Rectal smooth muscle tissue (tissue), 1 donor: ENCODE data around the gene RAB18.
"Not testable (repeated sequence)": the region's sequence is repeated elsewhere in the genome, so short reads cannot be mapped to it uniquely, and the experiment has no call there.

ENCODE experiments used
- H3K27ac ChIP-seq: one replicate; pipeline ENCODE4 v1.7.0; 2013; ENCODE audit warnings: low read depth, low read length, inconsistent platforms
- H3K27me3 ChIP-seq: one replicate; pipeline ENCODE4 v1.7.0; 2013; ENCODE audit warnings: low read length; ENCODE audit not compliant: control insufficient read depth, insufficient read depth
- H3K36me3 ChIP-seq: one replicate; pipeline ENCODE4 v1.7.0; 2013; ENCODE audit warnings: low read length; ENCODE audit not compliant: control insufficient read depth, insufficient read depth
- H3K4me1 ChIP-seq: one replicate; pipeline ENCODE4 v1.7.0; 2013; ENCODE audit warnings: low read length; ENCODE audit not compliant: control insufficient read depth, insufficient read depth
- H3K4me3 ChIP-seq: one replicate; pipeline ENCODE4 v1.7.0; 2013; ENCODE audit warnings: low read length
- H3K9ac ChIP-seq: one replicate; pipeline ENCODE4 v1.7.0; 2013; ENCODE audit warnings: low read length

The RAB18 gene

DNA sequence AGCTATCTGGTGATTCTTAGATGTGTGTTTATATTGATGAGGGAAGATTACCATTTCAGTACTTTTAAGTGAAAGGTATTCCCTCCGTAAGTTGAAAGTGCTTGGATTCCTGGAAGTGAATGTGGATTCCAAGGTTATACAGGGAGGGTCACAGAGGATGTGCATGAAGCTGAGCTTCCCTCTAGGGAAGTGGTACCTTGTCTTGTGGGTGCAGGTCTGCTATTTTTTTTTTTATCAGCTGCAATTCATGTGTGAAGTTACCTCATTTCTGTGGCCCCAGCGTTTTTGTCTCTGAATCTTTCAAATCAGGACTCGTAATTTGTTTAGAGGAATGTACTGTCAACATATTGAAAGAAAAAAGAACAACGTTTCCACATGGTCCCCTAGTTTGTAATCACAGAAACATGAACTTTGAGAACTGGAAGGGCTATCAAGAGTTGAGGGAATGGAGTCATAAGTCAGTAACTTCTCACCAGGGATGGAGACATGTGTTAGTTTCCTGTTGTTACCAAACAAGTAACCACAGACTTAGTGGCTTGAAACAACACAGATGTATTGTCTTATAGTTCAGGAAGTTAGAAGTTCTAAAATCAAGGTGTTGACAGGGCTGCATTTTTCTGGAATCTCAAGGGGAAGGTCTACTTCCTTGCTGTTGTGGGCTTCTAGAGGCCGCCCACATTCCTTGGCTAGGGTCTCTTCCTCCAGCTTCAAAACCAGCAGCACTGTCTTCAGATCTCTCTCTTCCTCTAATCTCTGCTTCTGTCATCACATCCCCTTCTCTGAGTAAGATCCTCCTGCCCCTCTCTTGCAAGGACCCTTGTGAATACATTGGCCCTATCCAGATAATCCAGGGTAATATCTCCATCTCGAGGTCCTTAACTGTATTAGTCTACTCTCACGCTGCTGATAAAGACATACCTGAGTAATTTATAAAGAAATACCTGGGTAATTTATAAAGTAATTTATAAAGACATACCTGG is 64.4 kb downstream of the RAB18 start:
- Histone ChIP-seq H3K36me3 (no peaks in the 10 kb centered on the region), H3K27ac (no peak overlapping the region), H3K4me1 (no peaks in the 10 kb centered on the region)

DNA sequence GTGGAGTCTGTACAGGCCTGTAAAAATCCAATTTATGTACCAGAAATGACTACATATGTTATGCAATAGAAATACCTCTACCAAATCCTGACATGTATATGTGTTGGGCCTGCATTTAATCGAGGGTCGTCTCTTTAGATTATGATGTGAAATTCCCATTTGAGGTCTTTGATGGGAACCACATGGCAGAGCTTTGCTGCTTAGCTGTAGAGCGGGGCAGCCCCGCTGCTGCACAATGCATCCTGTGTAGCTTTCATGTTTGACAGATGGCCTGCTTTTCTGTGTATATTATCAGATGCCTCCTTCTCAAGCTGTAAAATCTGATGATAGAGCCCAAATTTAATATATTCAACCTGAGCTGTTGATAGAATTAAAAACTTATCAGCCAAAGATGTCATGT is 65.8 kb downstream of the RAB18 start:
- Histone ChIP-seq H3K36me3 (no peaks in the 10 kb centered on the region), H3K4me3 (no peak overlapping the region), H3K27me3 (no peaks in the 10 kb centered on the region), H3K27ac (no peak overlapping the region), H3K9ac (no peak overlapping the region), H3K4me1 (no peaks in the 10 kb centered on the region)

More for the DNA sequence above, 64.4 kb downstream of the RAB18 start:
- H3K4me3 ChIP-seq, result no peak overlapping the region
- H3K9ac ChIP-seq, result no peak overlapping the region
- no peaks in the 10 kb centered on the region for H3K27me3 ChIP-seq

DNA sequence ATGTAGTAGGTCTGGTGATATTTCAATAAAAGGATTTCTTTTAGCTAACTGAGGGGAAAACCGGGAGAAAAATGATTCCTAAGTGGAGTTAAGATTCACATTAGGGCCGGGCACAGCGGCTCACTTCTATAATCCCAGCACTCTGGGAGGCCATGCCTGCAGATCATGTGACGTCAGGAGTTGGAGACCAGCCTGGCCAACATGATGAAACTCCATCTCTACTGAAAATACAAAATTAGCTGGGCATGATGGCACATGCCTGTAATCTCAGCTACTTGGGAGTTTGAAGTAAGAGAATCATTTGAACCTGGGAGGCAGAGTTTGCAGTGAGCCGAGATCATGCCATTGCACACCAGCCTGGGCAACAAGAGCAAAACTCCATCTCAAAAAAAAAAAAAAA is 72.9 kb downstream of the RAB18 start:
- H3K27me3 ChIP-seq, H3K36me3 ChIP-seq, H3K27ac ChIP-seq, H3K4me1 ChIP-seq, H3K9ac ChIP-seq, H3K4me3 ChIP-seq: not testable (repeated sequence)

DNA sequence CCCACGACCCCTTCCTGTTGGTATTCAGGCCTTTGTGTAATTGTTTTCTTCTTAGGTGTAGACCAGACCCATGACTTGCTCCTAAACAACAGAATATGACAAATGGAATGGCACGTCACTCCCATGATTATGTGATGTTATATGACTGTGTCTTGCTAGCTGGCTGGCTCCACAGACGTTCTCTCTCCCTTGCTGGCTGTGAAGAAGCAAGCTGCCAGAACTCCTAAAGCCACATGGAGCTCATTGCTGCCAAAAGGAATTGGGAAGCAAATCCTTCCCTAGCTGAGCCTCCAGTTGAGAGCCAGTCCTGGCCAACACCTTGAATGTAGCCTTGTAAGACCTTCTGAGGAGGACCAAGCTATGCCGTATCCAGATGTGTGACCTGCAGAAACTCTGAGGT is 74.2 kb downstream of the RAB18 start:
- H3K27me3 ChIP-seq, result no peaks in the 10 kb centered on the region
- H3K4me3 ChIP-seq, result no peak overlapping the region
- H3K36me3 ChIP-seq, result no peaks in the 10 kb centered on the region
- no peak overlapping the region for H3K9ac ChIP-seq
- no peaks in the 10 kb centered on the region for H3K4me1 ChIP-seq
- no peak overlapping the region for H3K27ac ChIP-seq

GRCh38 chr10:27581225-27581624 is 77.1 kb downstream of the RAB18 start:
- H3K9ac ChIP-seq, result no peak overlapping the region
- no peaks in the 10 kb centered on the region for H3K36me3 ChIP-seq
- H3K27ac ChIP-seq, result no peak overlapping the region
- H3K27me3 ChIP-seq, result no peaks in the 10 kb centered on the region
- H3K4me3 ChIP-seq, result no peak overlapping the region
- no peaks in the 10 kb centered on the region for H3K4me1 ChIP-seq

GRCh38 chr10:27584302-27584701 is 80.2 kb downstream of the RAB18 start:
- Histone ChIP-seq H3K36me3 (no peaks in the 10 kb centered on the region), H3K4me1 (no peaks in the 10 kb centered on the region), H3K4me3 (no peak overlapping the region)

More at GRCh38 chr10:27584302-27584701, 80.2 kb downstream of the RAB18 start:
- no peak overlapping the region for H3K9ac ChIP-seq
- no peaks in the 10 kb centered on the region for H3K27me3 ChIP-seq
- H3K27ac ChIP-seq, result no peak overlapping the region
